GM13976 (cell line): ENCODE measurements around the gene DNAJC22.

Experiments
- DNase-seq: peaks from one replicate; pipeline ENCODE4 v3.0.0; 2012; ENCODE audit warnings: low spot score
- CTCF ChIP-seq: IDR thresholded peaks from 2 replicates; pipeline ENCODE4 v1.5.1; 2012; ENCODE audit warnings: borderline replicate concordance, mild to moderate bottlenecking; ENCODE audit not compliant: insufficient read depth; ENCODE audit errors: extremely low read depth, missing control alignments, control extremely low read depth
- in situ Hi-C: fragments of 300-500 bp; cut with MboI; formaldehyde crosslinking; loops from one replicate; pipeline ENCODE4 v1.12.0; 2022; ENCODE audit warnings: low sequenced_read_pairs, mixed read lengths, inconsistent platforms; ENCODE audit not compliant: unreplicated experiment

Gene DNAJC22

GRCh38 chr12:49362077-49362476 is 15.4 kb downstream of the DNAJC22 start:
- in situ Hi-C loops = loop anchor here (5.0 kb wide), 1 partner anchor 145 kb away; no protein-coding TSS in a partner anchor
- no peak for TF ChIP-seq CTCF
- no peak for DNase-seq

- DNase-seq = no peak
- no peak for TF ChIP-seq CTCF
- in situ Hi-C loops = loop anchor here (5.0 kb wide), 1 partner anchor 142 kb away; no protein-coding TSS in a partner anchor
Observed at GRCh38 chr12:49364989-49365388, 18.3 kb downstream of the DNAJC22 start.

GRCh38 chr12:49365542-49365941 is 18.9 kb downstream of the DNAJC22 start:
- no peak for TF ChIP-seq CTCF
- in situ Hi-C loops = no loop called here
- no peak for DNase-seq

- in situ Hi-C loops = no loop called here
- DNase-seq = no peak
- no peak for TF ChIP-seq CTCF
Observed at GRCh38 chr12:49366096-49366651, 19.5 kb downstream of the DNAJC22 start.

- peak; percentile 96 for DNase-seq
- peak; percentile 22 for TF ChIP-seq CTCF
- in situ Hi-C loops = no loop called here
Observed at GRCh38 chr12:49366652-49367380, 20.1 kb downstream of the DNAJC22 start.

- no peak for DNase-seq
- in situ Hi-C loops = no loop called here
- TF ChIP-seq CTCF = no peak
Observed at GRCh38 chr12:49367381-49368239, 20.9 kb downstream of the DNAJC22 start, which contains the start of gene SPATS2. Gene SPATS2, plus strand, starts transcription at chr12:49367462. Its CDS starts 93,551 bp downstream, at chr12:49461013.
